ENCODE measurements around the gene ST3GAL3. TPM values are rescaled to one million over a fixed set of nuclear protein-coding genes. Genes with fewer than 3 reads are reported as not detected.

Gene ST3GAL3
- total RNA-seq, 1 experiment from 2014 or later = 26.0 TPM

DNA sequence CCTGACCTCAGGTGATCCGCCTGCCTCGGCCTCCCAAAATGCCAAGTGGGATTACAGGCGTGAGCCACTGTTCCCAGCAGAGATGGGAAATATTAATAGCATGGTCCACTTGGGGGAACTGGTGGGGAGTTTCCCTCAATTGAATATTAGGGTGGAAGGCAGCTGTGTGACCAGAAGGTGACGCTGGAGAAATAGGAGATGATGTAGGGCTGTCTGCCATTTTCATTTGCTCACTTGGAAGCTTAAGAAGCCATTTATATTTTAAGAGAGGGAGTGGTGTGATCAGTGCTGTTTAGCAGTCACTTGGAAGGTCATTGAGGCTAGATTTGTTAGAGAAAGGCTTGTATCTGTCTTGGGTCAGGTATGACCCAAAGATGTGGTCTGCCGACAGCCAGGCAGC is 37.5 kb upstream of the ST3GAL3 start:
- DNase-seq (ENCODE audit: low read depth, low spot score) = no peak
- Histone ChIP-seq H3K27me3 (ENCODE audit: control insufficient read depth, insufficient read depth, low read length) (no peaks in the 10 kb centered on the region), H3K4me3 (ENCODE audit: low read depth in 2 of 2, low read length in 2 of 2) (no peak overlapping the region), H3K27ac (ENCODE audit: low read length) (no peak overlapping the region), H3K9me3 (ENCODE audit: control insufficient read depth, insufficient read depth, low read depth, low read length) (no peaks in the 10 kb centered on the region), H3K36me3 (ENCODE audit: control insufficient read depth, insufficient read depth, low read length) (peaks cover 36% of the 10 kb centered on the region), H3K4me1 (ENCODE audit: control insufficient read depth, insufficient read depth, low read length) (no peaks in the 10 kb centered on the region)
- ChIA-PET CTCF (interaction anchor here (0.7 kb wide), 1 partner anchor 265 kb away, joined by 3 read pairs; no protein-coding TSS in a partner anchor), POLR2A (interaction anchor here (0.7 kb wide), 1 partner anchor 562 kb away, joined by 3 read pairs; no protein-coding TSS in a partner anchor)
- TF ChIP-seq, protein P1, sequence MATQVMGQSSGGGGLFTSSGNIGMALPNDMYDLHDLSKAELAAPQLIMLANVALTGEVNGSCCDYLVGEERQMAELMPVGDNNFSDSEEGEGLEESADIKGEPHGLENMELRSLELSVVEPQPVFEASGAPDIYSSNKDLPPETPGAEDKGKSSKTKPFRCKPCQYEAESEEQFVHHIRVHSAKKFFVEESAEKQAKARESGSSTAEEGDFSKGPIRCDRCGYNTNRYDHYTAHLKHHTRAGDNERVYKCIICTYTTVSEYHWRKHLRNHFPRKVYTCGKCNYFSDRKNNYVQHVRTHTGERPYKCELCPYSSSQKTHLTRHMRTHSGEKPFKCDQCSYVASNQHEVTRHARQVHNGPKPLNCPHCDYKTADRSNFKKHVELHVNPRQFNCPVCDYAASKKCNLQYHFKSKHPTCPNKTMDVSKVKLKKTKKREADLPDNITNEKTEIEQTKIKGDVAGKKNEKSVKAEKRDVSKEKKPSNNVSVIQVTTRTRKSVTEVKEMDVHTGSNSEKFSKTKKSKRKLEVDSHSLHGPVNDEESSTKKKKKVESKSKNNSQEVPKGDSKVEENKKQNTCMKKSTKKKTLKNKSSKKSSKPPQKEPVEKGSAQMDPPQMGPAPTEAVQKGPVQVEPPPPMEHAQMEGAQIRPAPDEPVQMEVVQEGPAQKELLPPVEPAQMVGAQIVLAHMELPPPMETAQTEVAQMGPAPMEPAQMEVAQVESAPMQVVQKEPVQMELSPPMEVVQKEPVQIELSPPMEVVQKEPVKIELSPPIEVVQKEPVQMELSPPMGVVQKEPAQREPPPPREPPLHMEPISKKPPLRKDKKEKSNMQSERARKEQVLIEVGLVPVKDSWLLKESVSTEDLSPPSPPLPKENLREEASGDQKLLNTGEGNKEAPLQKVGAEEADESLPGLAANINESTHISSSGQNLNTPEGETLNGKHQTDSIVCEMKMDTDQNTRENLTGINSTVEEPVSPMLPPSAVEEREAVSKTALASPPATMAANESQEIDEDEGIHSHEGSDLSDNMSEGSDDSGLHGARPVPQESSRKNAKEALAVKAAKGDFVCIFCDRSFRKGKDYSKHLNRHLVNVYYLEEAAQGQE (IDR thresholded peaks at IDR 0.05; ENCODE audit: insufficient read depth in 1 of 2, low read depth in 2 of 2, low read length in 1 of 2) = no peak
- intact Hi-C loops (cut with micrococcal nuclease; ENCODE audit: unreplicated experiment) = no loop called here
- in situ Hi-C loops (cut with HindIII; ENCODE audit: low pct_unique_long_range_greater_than_20kb, low sequenced_read_pairs) = no loop called here
- ATAC-seq = no peak
- BruUV-seq (replicated peaks) = TSS peak; percentile 26

DNA sequence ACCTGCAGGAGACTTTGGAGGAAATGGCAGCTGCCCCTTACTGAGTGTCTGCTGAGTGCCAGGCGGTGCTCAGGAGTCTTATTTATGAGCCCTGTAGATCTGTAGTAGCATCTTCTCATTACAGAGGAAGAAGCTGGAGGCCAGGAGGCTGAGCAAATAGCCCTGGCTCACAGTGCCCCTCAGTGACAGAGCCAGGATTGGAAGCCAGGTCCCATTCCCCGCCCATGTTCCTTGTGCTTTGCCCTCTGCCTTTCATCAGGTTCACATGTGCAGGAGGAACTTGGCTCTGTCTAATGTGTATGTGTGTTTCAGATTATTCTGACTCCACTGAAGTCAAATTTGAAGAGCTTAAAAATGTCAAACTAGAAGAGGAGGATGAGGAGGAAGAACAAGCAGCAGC is 36.1 kb upstream of the ST3GAL3 start:
- POLR2A ChIA-PET = no interaction called here
- no peaks in the 10 kb centered on the region for H3K27me3 ChIP-seq (ENCODE audit: control insufficient read depth, insufficient read depth, low read length)
- TF ChIP-seq TCF7L2 (IDR thresholded peaks at IDR 0.05; ENCODE audit: low read depth, low read length) = no peak
- TF ChIP-seq POLR2AphosphoS5 (IDR thresholded peaks at IDR 0.05; ENCODE audit: low read depth, low read length) = no peak
- TF ChIP-seq SIN3A (IDR thresholded peaks at IDR 0.05; ENCODE audit: borderline replicate concordance, insufficient read depth, low read depth, low read length) = no peak
- TF ChIP-seq, protein P1 (IDR thresholded peaks at IDR 0.05; ENCODE audit: insufficient read depth in 1 of 2, low read depth in 2 of 2, low read length in 1 of 2) = no peak
- TF ChIP-seq, protein P2, sequence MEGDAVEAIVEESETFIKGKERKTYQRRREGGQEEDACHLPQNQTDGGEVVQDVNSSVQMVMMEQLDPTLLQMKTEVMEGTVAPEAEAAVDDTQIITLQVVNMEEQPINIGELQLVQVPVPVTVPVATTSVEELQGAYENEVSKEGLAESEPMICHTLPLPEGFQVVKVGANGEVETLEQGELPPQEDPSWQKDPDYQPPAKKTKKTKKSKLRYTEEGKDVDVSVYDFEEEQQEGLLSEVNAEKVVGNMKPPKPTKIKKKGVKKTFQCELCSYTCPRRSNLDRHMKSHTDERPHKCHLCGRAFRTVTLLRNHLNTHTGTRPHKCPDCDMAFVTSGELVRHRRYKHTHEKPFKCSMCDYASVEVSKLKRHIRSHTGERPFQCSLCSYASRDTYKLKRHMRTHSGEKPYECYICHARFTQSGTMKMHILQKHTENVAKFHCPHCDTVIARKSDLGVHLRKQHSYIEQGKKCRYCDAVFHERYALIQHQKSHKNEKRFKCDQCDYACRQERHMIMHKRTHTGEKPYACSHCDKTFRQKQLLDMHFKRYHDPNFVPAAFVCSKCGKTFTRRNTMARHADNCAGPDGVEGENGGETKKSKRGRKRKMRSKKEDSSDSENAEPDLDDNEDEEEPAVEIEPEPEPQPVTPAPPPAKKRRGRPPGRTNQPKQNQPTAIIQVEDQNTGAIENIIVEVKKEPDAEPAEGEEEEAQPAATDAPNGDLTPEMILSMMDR (IDR thresholded peaks at IDR 0.05) = no peak
- 0 out of 2 replicates have a peak, but pooled peaks have one; percentile 36 for ATAC-seq
- CTCF ChIA-PET = no interaction called here
- H3K9me3 ChIP-seq (ENCODE audit: control insufficient read depth, insufficient read depth, low read depth, low read length) = no peaks in the 10 kb centered on the region
- H3K36me3 ChIP-seq (ENCODE audit: control insufficient read depth, insufficient read depth, low read length) = peaks cover 28% of the 10 kb centered on the region
- no peak for DNase-seq (ENCODE audit: low read depth, low spot score)
- no TSS peak for BruUV-seq (replicated peaks)
- H3K27ac ChIP-seq (ENCODE audit: low read length) = no peak overlapping the region
- in situ Hi-C loops (cut with HindIII; ENCODE audit: low pct_unique_long_range_greater_than_20kb, low sequenced_read_pairs) (no loop called here), intact Hi-C loops (cut with micrococcal nuclease; ENCODE audit: unreplicated experiment) (no loop called here)
- no peak overlapping the region for H3K4me3 ChIP-seq (ENCODE audit: low read depth in 2 of 2, low read length in 2 of 2)
- no peaks in the 10 kb centered on the region for H3K4me1 ChIP-seq (ENCODE audit: control insufficient read depth, insufficient read depth, low read length)
